H1 (cell line): ENCODE results near the gene LPCAT1. TPM values are rescaled to one million over a fixed set of nuclear protein-coding genes. Genes with fewer than 3 reads are reported as not detected.

Source experiments
- CTCF ChIA-PET: fragments of 300-600 bp; sonication (Branson Sonifier 250); formaldehyde crosslinking; loops from one replicate; lab custom pipeline; 2021; ENCODE audit not compliant: partially characterized antibody; lab: Charles Lee
- POLR2A ChIA-PET: fragments of 300-600 bp; sonication (Branson Sonifier 250); formaldehyde crosslinking; loops from one replicate; lab custom pipeline; 2021; ENCODE audit warnings: inconsistent platforms; ENCODE audit not compliant: partially characterized antibody; lab: Charles Lee
- DNase-seq, 2 experiments: peaks; one replicate each; pipeline versions ENCODE4 v3.0.0 to v3.0.0-alpha.2; 2010 to 2022; ENCODE audit warnings: low spot score in 2 of 2, low read depth in 1 of 2, mixed read lengths in 1 of 2
- FAIRE-seq: peaks from 2 replicates; lab custom pipeline; 2011; peaks lifted over from hg19 to GRCh38; lab: Jason Lieb, UNC
- H2AFZ ChIP-seq: 2 replicates; pipeline ENCODE4 v1.8.1; 2012; ENCODE audit warnings: low read length, inconsistent platforms
- H2AK5ac ChIP-seq: 2 replicates; pipeline ENCODE4 v1.6.1; 2013; ENCODE audit warnings: low read depth, low read length
- H2BK120ac ChIP-seq: replicated peaks from 2 replicates; pipeline ENCODE3; 2013; ENCODE audit warnings: low read depth, low read length, inconsistent platforms
- H2BK12ac ChIP-seq: 2 replicates; pipeline ENCODE4 v1.6.1; 2013; ENCODE audit warnings: low read depth, low read length
- H2BK15ac ChIP-seq: 2 replicates; pipeline ENCODE4 v1.6.1; 2013; ENCODE audit warnings: low read length
- H2BK20ac ChIP-seq: 2 replicates; pipeline ENCODE4 v1.6.1; 2013; ENCODE audit warnings: low read length
- H2BK5ac ChIP-seq: 2 replicates; pipeline ENCODE4 v1.6.1; 2013; ENCODE audit warnings: low read depth, low read length
- H3K14ac ChIP-seq: 2 replicates; pipeline ENCODE4 v1.6.1; 2013; ENCODE audit warnings: inconsistent platforms; ENCODE audit not compliant: insufficient read length
- H3K18ac ChIP-seq: 2 replicates; pipeline ENCODE4 v1.6.1; 2013; ENCODE audit warnings: low read length; ENCODE audit errors: extremely low read depth
- H3K23ac ChIP-seq: 2 replicates; pipeline ENCODE4 v1.6.1; 2013; ENCODE audit warnings: inconsistent platforms; ENCODE audit not compliant: insufficient read length
- H3K23me2 ChIP-seq: 2 replicates; pipeline ENCODE4 v1.6.1; 2013; ENCODE audit warnings: low read depth, low read length
- H3K27ac ChIP-seq: 2 replicates; pipeline ENCODE4 v1.6.1; 2011; ENCODE audit warnings: low read depth, low read length, inconsistent platforms
- H3K27me3 ChIP-seq, 4 experiments: replicated peaks in 1 of 4; 1 replicate in 1 of 4; 2 replicates in 3 of 4; pipeline versions ENCODE4 v1.6.1 to v1.8.1; 2011 to 2013; ENCODE audit warnings: low read length in 3 of 4, mild to moderate bottlenecking in 3 of 4, inconsistent platforms in 2 of 4, mixed read lengths in 2 of 4, moderate library complexity in 1 of 4; ENCODE audit not compliant: control insufficient read depth in 3 of 4, insufficient read depth in 3 of 4; ENCODE audit errors: extremely low read depth in 1 of 4
- H3K36me3 ChIP-seq, 4 experiments: 2 replicates each; pipeline versions ENCODE4 v1.6.1 to v1.8.1; 2011 to 2013; ENCODE audit warnings: mild to moderate bottlenecking in 4 of 4, low read length in 3 of 4, moderate library complexity in 2 of 4, control low read depth in 1 of 4, inconsistent platforms in 1 of 4; ENCODE audit not compliant: insufficient read depth in 4 of 4, control insufficient read depth in 2 of 4
- H3K4ac ChIP-seq: replicated peaks from 2 replicates; pipeline ENCODE3; 2013; ENCODE audit warnings: low read length, low read depth, mixed read lengths, inconsistent platforms; ENCODE audit not compliant: insufficient read length
- H3K4me1 ChIP-seq, 4 experiments: replicated peaks in 1 of 4; 1 replicate in 1 of 4; 2 replicates in 3 of 4; pipeline versions ENCODE4 v1.6.1 to v1.8.1; 2011 to 2013; ENCODE audit warnings: low read length in 3 of 4, inconsistent platforms in 2 of 4, mixed read lengths in 1 of 4; ENCODE audit not compliant: insufficient read depth in 4 of 4, control insufficient read depth in 3 of 4
- H3K4me2 ChIP-seq, 2 experiments: 2 replicates each; pipeline versions ENCODE4 v1.6.1 to v1.8.1; 2011 to 2013; ENCODE audit warnings: low read depth in 2 of 2, low read length in 2 of 2, control low read depth in 1 of 2, inconsistent platforms in 1 of 2, mild to moderate bottlenecking in 1 of 2; ENCODE audit not compliant: insufficient read depth in 1 of 2
- H3K4me3 ChIP-seq, 4 experiments: fragments of 200-600, 300-600 bp in 1 of 4; sonication (generic), shearing (Covaris generic), sonication (Bioruptor Twin) in 1 of 4; 2 replicates each; pipeline versions ENCODE4 v1.5.1 to v1.8.1; 2011 to 2016; ENCODE audit warnings: low read length in 4 of 4, low read depth in 3 of 4, control low read depth in 2 of 4, inconsistent platforms in 2 of 4, mild to moderate bottlenecking in 2 of 4, mixed read lengths in 1 of 4, moderate library complexity in 1 of 4; ENCODE audit not compliant: insufficient read depth in 2 of 4; ENCODE audit errors: extremely low read depth in 1 of 4
- H3K56ac ChIP-seq: replicated peaks from 2 replicates; pipeline ENCODE3; 2013; ENCODE audit warnings: low read depth, mild to moderate bottlenecking, mixed read lengths, low read length, inconsistent platforms; ENCODE audit not compliant: insufficient read length
- H3K79me1 ChIP-seq: 2 replicates; pipeline ENCODE4 v1.6.1; 2013; ENCODE audit warnings: low read depth, low read length, control low read depth
- H3K79me2 ChIP-seq, 2 experiments: 2 replicates each; pipeline versions ENCODE4 v1.6.1 to v1.8.1; 2012 to 2013; ENCODE audit warnings: low read length in 2 of 2, mild to moderate bottlenecking in 2 of 2, inconsistent platforms in 1 of 2; ENCODE audit not compliant: insufficient read depth in 2 of 2, control insufficient read depth in 1 of 2
- H3K9ac ChIP-seq, 4 experiments: replicated peaks in 1 of 4; 1 replicate in 1 of 4; 2 replicates in 3 of 4; pipeline versions ENCODE4 v1.6.1 to v1.8.1; 2011 to 2013; ENCODE audit warnings: low read depth in 3 of 4, low read length in 3 of 4, control low read depth in 2 of 4, mild to moderate bottlenecking in 2 of 4, moderate library complexity in 2 of 4, inconsistent platforms in 1 of 4; ENCODE audit errors: extremely low read depth in 1 of 4
- H3K9me3 ChIP-seq, 2 experiments: 2 replicates each; pipeline versions ENCODE4 v1.6.1 to v1.8.1; 2012 to 2013; ENCODE audit warnings: mild to moderate bottlenecking in 2 of 2, moderate library complexity in 2 of 2, control low read depth in 1 of 2, inconsistent platforms in 1 of 2, low read depth in 1 of 2, low read length in 1 of 2, mixed read lengths in 1 of 2; ENCODE audit not compliant: insufficient read depth in 2 of 2
- H4K20me1 ChIP-seq, 2 experiments: replicated peaks in 1 of 2; 2 replicates each; pipeline versions ENCODE3 to v1.8.1; 2011 to 2013; ENCODE audit warnings: inconsistent platforms in 2 of 2, low read length in 2 of 2, mild to moderate bottlenecking in 1 of 2; ENCODE audit not compliant: insufficient read depth in 2 of 2, control insufficient read depth in 1 of 2
- H4K5ac ChIP-seq: 2 replicates; pipeline ENCODE4 v1.6.1; 2013; ENCODE audit warnings: low read length, low read depth, mixed read lengths, inconsistent platforms; ENCODE audit not compliant: insufficient read length
- H4K8ac ChIP-seq: 2 replicates; pipeline ENCODE4 v1.8.0; 2013; ENCODE audit warnings: mild to moderate bottlenecking, moderate library complexity, low read length, inconsistent platforms; ENCODE audit not compliant: insufficient read depth; ENCODE audit errors: extremely low read depth
- H4K91ac ChIP-seq: replicated peaks from 2 replicates; pipeline ENCODE3; 2013; ENCODE audit warnings: low read length, mixed read lengths, inconsistent platforms; ENCODE audit not compliant: insufficient read length
- PHF8 ChIP-seq: fragments of 200-600 bp; sonication (generic); conservative IDR thresholded peaks from 2 replicates; pipeline ENCODE4 v1.7.1; 2012; ENCODE audit warnings: low read depth, mild to moderate bottlenecking, inconsistent platforms, low read length, moderate library complexity
- SIX5 ChIP-seq: IDR thresholded peaks from 2 replicates; pipeline ENCODE4 v1.6.1; 2011; ENCODE audit warnings: mild to moderate bottlenecking, low read depth, low read length
- WGBS, 2 experiments: shearing (Covaris generic) in 1 of 2; methylation state at CpG; one replicate each; pipeline versions ENCODE4 v1.1.6 to v1.1.7; 2013 to 2015; ENCODE audit warnings: low lambda C conversion rate in 2 of 2, mixed read lengths in 2 of 2, inconsistent platforms in 1 of 2, low coverage in 1 of 2, missing lambda C conversion rate in 1 of 2; ENCODE audit not compliant: insufficient replicate concordance in 2 of 2, insufficient coverage in 1 of 2, insufficient read length in 1 of 2; ENCODE audit errors: extremely low coverage in 1 of 2, missing lambda C conversion rate in 1 of 2; 5-methylcytosine and 5-hydroxymethylcytosine counted together
- polyA plus RNA-seq, 7 experiments: library from polyadenylated mRNA; depleted of rRNA in 3 of 7; stranded (reverse) in 5 of 7; unstranded in 2 of 7; fragments of >200 nt in 5 of 7; fragments of 200-250 nt in 2 of 7; gene quantifications; 1 replicate in 5 of 7; 2 replicates in 1 of 7; 4 replicates in 1 of 7; pipeline versions ENCODE4 v1.2.1 to v1.2.3, GENCODE V29; 2011 to 2013; ENCODE audit warnings: missing spikeins in 2 of 7, mixed read lengths in 2 of 7
- total RNA-seq: library from RNA; stranded (reverse); fragmentation: NEBNext Ultra II Directional; extraction: Animal tissue kit (Norgen Biotek cat#: 25700); gene quantifications from 2 replicates; pipeline ENCODE4 v1.2.1, GENCODE V29; 2021
- TF ChIP-seq, protein P1 (sequence below), 3 experiments: IDR thresholded peaks; 1 replicate in 2 of 3; 2 replicates in 1 of 3; pipeline versions ENCODE4 v1.5.1 to v1.6.1; 2011; ENCODE audit warnings: low read length in 3 of 3, mild to moderate bottlenecking in 3 of 3, inconsistent platforms in 2 of 3, low read depth in 1 of 3, moderate library complexity in 1 of 3; ENCODE audit not compliant: insufficient read depth in 1 of 3; ENCODE audit errors: control extremely low read depth in 1 of 3

Gene LPCAT1
- total and polyA plus RNA-seq, 2 of the 8 experiments (the other 6 are each of a cell fraction or from before 2014, with no cell fraction given) = 107 to 260 TPM

DNA sequence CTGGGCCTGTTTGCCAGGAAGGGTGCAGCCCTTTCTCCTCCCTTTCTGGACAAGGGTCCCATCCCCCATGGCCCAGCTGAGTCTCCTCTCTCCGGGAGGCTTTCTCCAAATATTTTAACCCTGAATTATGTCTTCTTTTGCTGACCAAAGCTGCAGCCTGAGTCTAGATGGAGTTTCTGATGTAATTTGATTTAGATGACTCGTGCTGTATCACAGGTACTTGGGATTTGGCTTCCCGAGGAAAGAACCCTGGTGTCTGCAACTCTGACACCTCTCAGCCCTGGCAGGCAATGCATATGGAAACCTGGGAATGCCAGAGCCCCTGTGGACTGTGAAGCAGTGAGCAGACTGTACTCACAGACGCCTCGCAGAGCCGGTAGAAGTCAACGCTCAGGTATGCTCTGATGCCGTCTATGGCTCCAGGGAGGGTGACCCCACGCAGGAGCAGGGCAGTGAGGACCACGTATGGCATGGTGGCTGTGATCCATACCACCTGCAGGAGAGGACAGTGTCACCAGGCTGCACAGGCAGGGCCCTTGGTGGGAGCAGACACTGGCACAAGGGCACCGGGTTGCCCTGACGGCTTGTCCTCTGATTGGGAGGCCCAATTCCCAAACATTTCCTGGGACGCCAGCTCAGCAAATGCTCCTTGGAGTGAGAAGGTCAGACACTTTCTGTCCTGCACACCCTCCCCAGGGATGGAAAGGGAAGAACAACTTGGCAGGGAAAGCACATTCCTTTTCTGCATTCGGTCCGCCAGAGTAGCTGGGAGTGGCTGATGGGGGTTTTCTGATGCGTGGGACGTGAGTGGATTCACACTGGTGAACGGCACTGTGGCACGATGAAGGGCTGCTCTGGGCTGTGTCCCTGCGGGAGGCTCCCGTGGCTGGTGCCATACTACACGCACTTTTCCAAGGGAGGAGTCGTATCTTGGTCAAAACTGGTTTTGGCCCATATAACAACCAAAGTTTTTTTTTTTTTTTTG, 103.3 kb downstream of the LPCAT1 start:
- Histone ChIP-seq H4K8ac (no peak overlapping the region), H3K27me3 (no peaks in the 10 kb centered on the region), H3K36me3 (no peaks in the 10 kb centered on the region), H4K91ac (no peak overlapping the region), H2BK15ac (no peak overlapping the region), H2BK120ac (no peak overlapping the region), H3K23me2 (peaks cover 10% of the 10 kb centered on the region; the same call in 1 of the 2 replicates), H3K9me3 (peaks cover 6 to 22% of the 10 kb centered on the region in 2 experiments; a peak in 2 of 4 replicates), H3K14ac (no peak overlapping the region), H3K56ac (no peak overlapping the region), H4K5ac (no peak overlapping the region), H2AK5ac (no peak overlapping the region), H3K18ac (no peak overlapping the region), H3K4me2 (no peak overlapping the region), H3K4ac (no peak overlapping the region), H3K79me2 (no peaks in the 10 kb centered on the region), H3K79me1 (no peaks in the 10 kb centered on the region), H2BK12ac (no peak overlapping the region), H2AFZ (no peak overlapping the region), H3K4me3 (no peak overlapping the region), H3K9ac (no peak overlapping the region; a peak in 1 of 7 replicates), H2BK20ac (no peak overlapping the region), H3K23ac (no peak overlapping the region), H3K4me1 (no peaks in the 10 kb centered on the region), H3K27ac (no peak overlapping the region), H2BK5ac (no peak overlapping the region), H4K20me1 (peaks cover 0 to 8% of the 10 kb centered on the region in 2 experiments)
- FAIRE-seq (no peak), DNase-seq (no peak)
- 93% methylated on average over 23 of the region's 23 CpGs; no CpG with 5 or more reads in 1 of the 2 experiments for WGBS, 2 experiments
- POLR2A ChIA-PET = interaction anchor here (0.6 kb wide), 1 partner anchor 89 kb away, joined by 3 read pairs; no protein-coding TSS in a partner anchor
- CTCF ChIA-PET = interaction anchor here (1.5 kb wide), 1 partner anchor 17 kb away, joined by 3 read pairs; no protein-coding TSS in a partner anchor
- TF ChIP-seq SIX5 (no peak), PHF8 (no peak)
- TF ChIP-seq, protein P1, sequence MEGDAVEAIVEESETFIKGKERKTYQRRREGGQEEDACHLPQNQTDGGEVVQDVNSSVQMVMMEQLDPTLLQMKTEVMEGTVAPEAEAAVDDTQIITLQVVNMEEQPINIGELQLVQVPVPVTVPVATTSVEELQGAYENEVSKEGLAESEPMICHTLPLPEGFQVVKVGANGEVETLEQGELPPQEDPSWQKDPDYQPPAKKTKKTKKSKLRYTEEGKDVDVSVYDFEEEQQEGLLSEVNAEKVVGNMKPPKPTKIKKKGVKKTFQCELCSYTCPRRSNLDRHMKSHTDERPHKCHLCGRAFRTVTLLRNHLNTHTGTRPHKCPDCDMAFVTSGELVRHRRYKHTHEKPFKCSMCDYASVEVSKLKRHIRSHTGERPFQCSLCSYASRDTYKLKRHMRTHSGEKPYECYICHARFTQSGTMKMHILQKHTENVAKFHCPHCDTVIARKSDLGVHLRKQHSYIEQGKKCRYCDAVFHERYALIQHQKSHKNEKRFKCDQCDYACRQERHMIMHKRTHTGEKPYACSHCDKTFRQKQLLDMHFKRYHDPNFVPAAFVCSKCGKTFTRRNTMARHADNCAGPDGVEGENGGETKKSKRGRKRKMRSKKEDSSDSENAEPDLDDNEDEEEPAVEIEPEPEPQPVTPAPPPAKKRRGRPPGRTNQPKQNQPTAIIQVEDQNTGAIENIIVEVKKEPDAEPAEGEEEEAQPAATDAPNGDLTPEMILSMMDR (IDR thresholded peaks at IDR 0.05; ENCODE audit: control extremely low read depth in 1 of 3, insufficient read depth in 1 of 3, low read depth in 1 of 3, low read length in 3 of 3) = no peak
